Fibroblast of skin of right biceps (primary cell): ENCODE results near the gene SOSTDC1.

Experiments used
- DNase-seq: peaks from one replicate; pipeline ENCODE4 v3.0.0-alpha.2; 2013

Gene SOSTDC1

DNA sequence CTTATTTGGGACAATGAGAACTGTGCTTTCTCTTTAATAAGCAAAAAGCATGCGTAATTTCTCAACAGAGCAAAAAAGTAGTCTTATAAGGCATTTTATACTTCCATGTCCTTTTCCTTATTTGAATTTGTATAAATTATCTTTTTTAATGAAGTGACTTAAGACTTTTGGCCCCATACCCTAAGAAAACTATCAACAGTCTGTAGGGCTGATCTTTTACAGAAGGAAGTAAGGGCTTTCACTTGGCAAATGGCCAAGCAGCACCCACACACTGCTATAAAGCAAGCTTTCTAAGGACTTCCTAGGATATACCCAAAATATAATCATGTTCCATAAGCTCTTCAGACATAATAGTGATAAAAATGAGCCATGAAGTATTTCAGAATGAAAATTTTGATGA is 47.6 kb downstream of the SOSTDC1 start:
- DNase-seq, result no peak

DNA sequence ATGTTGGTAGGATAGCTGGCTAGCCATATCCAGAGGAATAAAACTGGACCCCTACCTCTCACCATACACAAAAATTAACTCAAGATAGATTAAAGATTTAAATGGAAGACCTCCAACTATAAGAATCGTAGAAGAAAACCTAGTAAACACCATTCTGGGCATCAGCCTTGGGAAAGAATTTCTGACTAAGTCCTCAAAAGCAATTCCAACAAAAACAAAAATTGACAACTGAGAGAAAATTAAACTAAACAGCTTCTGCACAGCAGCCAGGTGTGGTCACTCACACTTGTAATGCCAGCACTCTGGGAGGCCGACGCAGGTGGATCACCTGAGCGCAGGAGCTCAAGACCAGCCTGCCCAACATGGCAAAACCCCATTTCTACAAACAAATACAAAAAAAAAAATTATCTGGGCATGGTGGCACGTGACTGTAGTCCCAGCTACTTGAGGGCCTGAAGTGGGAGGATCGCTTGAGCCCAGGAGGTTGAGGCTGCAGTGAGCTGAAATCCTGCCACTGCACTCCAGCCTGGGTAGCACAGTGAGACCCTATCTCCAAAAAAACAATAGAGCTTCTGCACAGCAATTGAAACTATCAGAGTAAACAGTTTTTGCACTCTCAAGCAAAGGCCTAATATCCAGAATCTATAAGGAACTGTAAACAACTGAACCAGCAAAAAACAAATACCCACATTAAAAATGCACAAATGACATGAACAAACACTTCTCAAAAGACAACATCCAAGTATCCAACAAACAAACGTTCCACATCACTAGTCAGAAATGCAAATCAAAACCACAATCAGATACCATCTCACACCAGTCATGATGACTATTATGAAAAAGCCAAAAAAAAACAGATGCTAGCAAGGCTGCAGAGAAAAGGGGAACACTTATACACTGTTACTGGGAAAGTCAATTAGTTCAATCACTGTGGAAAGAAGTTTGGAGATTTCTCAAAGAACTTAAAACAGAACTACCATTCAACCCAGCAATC is 49.0 kb downstream of the SOSTDC1 start:
- peak; percentile 72 for DNase-seq

DNA sequence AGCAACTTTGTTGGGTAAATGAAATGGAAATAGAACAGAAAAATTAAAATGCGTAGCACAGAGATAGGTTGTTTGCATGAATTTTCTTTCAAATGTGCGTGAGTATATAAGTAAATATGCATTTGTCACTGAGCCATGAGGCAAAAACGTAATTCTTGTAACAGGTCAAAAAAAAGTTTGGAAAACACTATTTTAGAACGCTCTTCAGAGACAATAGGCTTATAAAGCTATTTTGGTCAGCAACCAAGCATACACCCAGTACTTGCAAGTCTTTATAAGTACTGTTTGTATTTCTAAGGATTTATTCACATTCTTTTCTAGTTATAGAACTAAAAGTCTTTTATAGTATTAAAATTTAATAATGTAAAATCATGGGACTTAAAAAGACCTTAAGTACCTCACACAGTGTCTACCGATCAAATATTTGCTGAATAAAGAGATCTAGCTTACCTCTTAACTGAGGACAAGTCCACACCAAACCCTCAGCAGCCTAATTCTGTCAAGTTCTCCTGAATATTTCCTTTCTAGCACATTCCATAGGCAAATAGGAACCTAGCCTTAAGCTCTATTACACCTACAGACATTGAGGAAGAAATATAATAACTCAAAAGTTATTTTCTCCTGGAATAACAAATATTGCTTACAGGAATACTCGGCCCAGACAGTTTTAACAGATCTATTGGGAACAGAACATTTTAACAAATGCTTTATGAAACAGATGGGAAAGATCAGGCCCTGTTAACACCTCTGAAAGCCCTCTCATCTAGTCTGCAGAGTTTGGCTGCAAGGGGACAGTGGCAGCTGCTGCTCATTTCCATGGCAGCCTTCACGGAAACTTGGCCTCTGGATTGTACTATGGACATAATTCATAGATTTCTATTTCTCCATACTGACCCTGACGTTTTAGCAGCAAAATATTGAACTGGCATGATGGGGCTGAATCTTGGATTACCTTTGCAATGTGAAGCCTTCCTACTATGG is 53.0 kb downstream of the SOSTDC1 start:
- no peak for DNase-seq
